ENCODE results near the gene TAB2.

The TAB2 gene

GRCh38 chr6:149275621-149276020 is 41.9 kb upstream of the TAB2 start:
- no peak for DNase-seq (ENCODE audit: low spot score)
- no peak for TF ChIP-seq CTCF (IDR thresholded peaks at IDR 0.05; ENCODE audit: extremely low read depth, missing control alignments)

GRCh38 chr6:149277621-149278020 is 39.9 kb upstream of the TAB2 start:
- no peak for DNase-seq (ENCODE audit: low spot score)
- no peak for TF ChIP-seq CTCF (IDR thresholded peaks at IDR 0.05; ENCODE audit: extremely low read depth, missing control alignments)

GRCh38 chr6:149278997-149279396 is 38.5 kb upstream of the TAB2 start:
- DNase-seq (ENCODE audit: low spot score), result no peak
- no peak for TF ChIP-seq CTCF (IDR thresholded peaks at IDR 0.05; ENCODE audit: extremely low read depth, missing control alignments)

- no peak for TF ChIP-seq CTCF (IDR thresholded peaks at IDR 0.05; ENCODE audit: extremely low read depth, missing control alignments)
- DNase-seq (ENCODE audit: low spot score), result no peak
Observed at GRCh38 chr6:149284904-149285303, 32.6 kb upstream of the TAB2 start.

DNA sequence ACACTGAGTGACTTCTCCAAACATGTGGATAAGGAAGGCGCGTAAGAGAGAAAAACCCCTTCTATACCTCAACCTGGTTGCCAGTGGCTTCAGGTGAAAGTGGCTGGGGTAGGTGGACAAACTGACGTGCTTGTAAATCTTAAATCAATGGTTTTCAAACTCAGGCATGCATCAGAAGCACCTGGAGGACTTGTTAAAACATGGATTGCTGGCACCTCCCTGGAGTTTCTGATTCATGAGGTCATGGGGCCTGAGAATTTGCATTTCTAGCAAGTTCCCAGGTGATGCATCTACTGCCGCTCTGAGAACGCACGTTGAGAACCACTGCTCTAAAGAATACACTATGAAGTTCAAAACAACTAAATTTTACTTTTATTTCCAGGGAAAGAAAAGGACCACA is 31.9 kb upstream of the TAB2 start:
- DNase-seq (ENCODE audit: low spot score), result no peak
- no peak for TF ChIP-seq CTCF (IDR thresholded peaks at IDR 0.05; ENCODE audit: extremely low read depth, missing control alignments)

- TF ChIP-seq CTCF (IDR thresholded peaks at IDR 0.05; ENCODE audit: extremely low read depth, missing control alignments), result no peak
- no peak for DNase-seq (ENCODE audit: low spot score)
Observed at GRCh38 chr6:149286905-149287304, 30.6 kb upstream of the TAB2 start.

GRCh38 chr6:149289192-149289781 is 28.2 kb upstream of the TAB2 start:
- no peak for DNase-seq (ENCODE audit: low spot score)
- no peak for TF ChIP-seq CTCF (IDR thresholded peaks at IDR 0.05; ENCODE audit: extremely low read depth, missing control alignments)

Data from GM20000 (cell line).